SK-N-MC (cell line): ENCODE data around the gene OR1A1.
"Not testable (repeated sequence)": the region's sequence is repeated elsewhere in the genome, so short reads cannot be mapped to it uniquely, and the experiment has no call there.

Source experiments
- DNase-seq: peaks from one replicate; pipeline ENCODE4 v3.0.0-alpha.2; 2011; ENCODE audit warnings: low read depth, low spot score
- H3K27ac ChIP-seq: fragments of 200-600 bp; sonication (generic); 2 replicates; pipeline ENCODE4 v1.5.1; 2016; ENCODE audit warnings: mixed run types
- H3K36me3 ChIP-seq: fragments of 200-600 bp; sonication (generic); 2 replicates; pipeline ENCODE4 v1.6.1; 2017; ENCODE audit warnings: antibody characterized with exemption, low read length, mixed read lengths; ENCODE audit not compliant: insufficient read depth
- H3K4me3 ChIP-seq: fragments of 200-600 bp; sonication (generic); 2 replicates; pipeline ENCODE4 v1.5.1; 2016
- H3K9ac ChIP-seq: fragments of 200-600 bp; sonication (generic); 2 replicates; pipeline ENCODE4 v1.8.0; 2017; ENCODE audit warnings: mixed run types, mixed read lengths; ENCODE audit not compliant: insufficient read length
- H3K9me3 ChIP-seq: fragments of 200-600 bp; sonication (generic); 2 replicates; pipeline ENCODE4 v1.6.1; 2017; ENCODE audit warnings: low read depth, mild to moderate bottlenecking, antibody characterized with exemption, low read length, moderate library complexity, mixed read lengths
- EZH2 ChIP-seq: fragments of 200-600 bp; sonication (generic); IDR thresholded peaks from one replicate; pipeline ENCODE4 v1.6.1; 2017; ENCODE audit warnings: antibody characterized with exemption
- FOXP2 ChIP-seq: optimal IDR thresholded peaks from 2 replicates; pipeline ENCODE3; 2011; ENCODE audit warnings: mild to moderate bottlenecking, moderate library complexity; ENCODE audit not compliant: insufficient read depth; ENCODE audit errors: extremely low read length, control extremely low read depth
- POLR2AphosphoS5 ChIP-seq: IDR thresholded peaks from 2 replicates; pipeline ENCODE4 v1.6.1; 2012; ENCODE audit warnings: mild to moderate bottlenecking, low read depth, low read length, borderline replicate concordance

The OR1A1 gene

GRCh38 chr17:3207367-3207766, at the start of gene OR1A1:
OR1A1 (plus strand) TSS chr17:3207667; CDS start chr17:3215621, 7,954 bp downstream.
- DNase-seq = no peak
- Histone ChIP-seq H3K4me3 (no peak within 1 kb of the TSS), H3K9me3 (no peaks in the 10 kb centered on the region), H3K36me3 (no peaks in the 10 kb centered on the region), H3K9ac (no peak within 1 kb of the TSS), H3K27ac (no peak within 1 kb of the TSS)
- TF ChIP-seq EZH2 (no peak), FOXP2 (no peak), POLR2AphosphoS5 (no peak)

- DNase-seq = no peak
- Histone ChIP-seq H3K9ac (no peak overlapping the region), H3K4me3 (no peak overlapping the region), H3K9me3 (no peaks in the 10 kb centered on the region), H3K36me3 (no peaks in the 10 kb centered on the region), H3K27ac (no peak overlapping the region)
- TF ChIP-seq POLR2AphosphoS5 = no peak
- TF ChIP-seq EZH2 = no peak
- no peak for TF ChIP-seq FOXP2
These were observed 39.9 kb upstream of the OR1A1 start for GRCh38 chr17:3167574-3167973.

GRCh38 chr17:3189961-3190360, 17.5 kb upstream of the OR1A1 start:
- Histone ChIP-seq H3K27ac (no peak overlapping the region), H3K36me3 (no peaks in the 10 kb centered on the region), H3K4me3 (no peak overlapping the region), H3K9ac (no peak overlapping the region), H3K9me3 (no peaks in the 10 kb centered on the region)
- no peak for DNase-seq
- TF ChIP-seq EZH2 (no peak), POLR2AphosphoS5 (no peak), FOXP2 (no peak)

- no peak within 1 kb of the TSS for H3K4me3 ChIP-seq
- H3K9ac ChIP-seq = no peak within 1 kb of the TSS
These were observed 10.2 kb upstream of the OR1A1 start, which contains the start of gene OR1A2 for GRCh38 chr17:3197219-3197618. OR1A2 (plus strand) TSS chr17:3197519; CDS start chr17:3197519, 0 bp downstream.

GRCh38 chr17:3208484-3208883, 1.0 kb downstream of the OR1A1 start:
- no peaks in the 10 kb centered on the region for H3K36me3 ChIP-seq
- no peak overlapping the region for H3K27ac ChIP-seq
- H3K9me3 ChIP-seq = no peaks in the 10 kb centered on the region
- H3K4me3 ChIP-seq = no peak overlapping the region
- no peak for TF ChIP-seq POLR2AphosphoS5
- TF ChIP-seq FOXP2 = no peak
- no peak for TF ChIP-seq EZH2
- no peak overlapping the region for H3K9ac ChIP-seq
- DNase-seq = no peak

More at GRCh38 chr17:3197219-3197618, 10.2 kb upstream of the OR1A1 start, which contains the start of gene OR1A2:
- DNase-seq = no peak
- H3K9me3 ChIP-seq = no peaks in the 10 kb centered on the region
- H3K27ac ChIP-seq = no peak within 1 kb of the TSS
- no peak for TF ChIP-seq FOXP2
- TF ChIP-seq POLR2AphosphoS5 = no peak
- TF ChIP-seq EZH2 = no peak
- H3K36me3 ChIP-seq = no peaks in the 10 kb centered on the region

GRCh38 chr17:3213001-3213400, 5.5 kb downstream of the OR1A1 start:
- H3K36me3 ChIP-seq = no peaks in the 10 kb centered on the region
- no peak overlapping the region for H3K9ac ChIP-seq
- no peak overlapping the region for H3K27ac ChIP-seq
- DNase-seq = no peak
- TF ChIP-seq FOXP2 = no peak
- no peak for TF ChIP-seq EZH2
- no peak for TF ChIP-seq POLR2AphosphoS5
- no peak overlapping the region for H3K4me3 ChIP-seq
- no peaks in the 10 kb centered on the region for H3K9me3 ChIP-seq

GRCh38 chr17:3213587-3213986, 6.1 kb downstream of the OR1A1 start:
- DNase-seq = no peak
- H3K4me3 ChIP-seq = no peak overlapping the region
- no peaks in the 10 kb centered on the region for H3K9me3 ChIP-seq
- no peak overlapping the region for H3K27ac ChIP-seq
- H3K9ac ChIP-seq = no peak overlapping the region
- TF ChIP-seq POLR2AphosphoS5 = no peak
- no peak for TF ChIP-seq EZH2
- no peak for TF ChIP-seq FOXP2
- no peaks in the 10 kb centered on the region for H3K36me3 ChIP-seq

GRCh38 chr17:3219978-3220377, 12.5 kb downstream of the OR1A1 start:
- not testable (repeated sequence) for H3K9me3 ChIP-seq, H3K9ac ChIP-seq, H3K4me3 ChIP-seq, H3K36me3 ChIP-seq, DNase-seq, H3K27ac ChIP-seq

- DNase-seq = no peak
- H3K27ac ChIP-seq = no peak overlapping the region
- H3K4me3 ChIP-seq = no peak overlapping the region
- H3K9me3 ChIP-seq = no peaks in the 10 kb centered on the region
- no peaks in the 10 kb centered on the region for H3K36me3 ChIP-seq
- TF ChIP-seq POLR2AphosphoS5 (no peak), EZH2 (no peak), FOXP2 (no peak)
- H3K9ac ChIP-seq = no peak overlapping the region
These were observed 14.4 kb downstream of the OR1A1 start for GRCh38 chr17:3221850-3222249.
